GM21619 (cell line): ENCODE results near the gene MEIKIN.

Experiments
- ATAC-seq: cut with Tn5 transposase; IDR thresholded peaks from one replicate; pipeline ENCODE4 v1.9.1; 2021; ENCODE audit not compliant: unreplicated experiment

MEIKIN gene

GRCh38 chr5:131974016-131974415 is 28.6 kb upstream of the MEIKIN start:
- ATAC-seq, result no peak

GRCh38 chr5:131973089-131973712 is 27.7 kb upstream of the MEIKIN start:
- ATAC-seq, result no peak

- ATAC-seq, result no peak
Measured at GRCh38 chr5:131968396-131968954, 23.0 kb upstream of the MEIKIN start.

GRCh38 chr5:131966551-131966950 is 21.1 kb upstream of the MEIKIN start:
- no peak for ATAC-seq

- no peak for ATAC-seq
Measured at GRCh38 chr5:131965826-131966415, 20.5 kb upstream of the MEIKIN start.

GRCh38 chr5:131959906-131960305 is 14.4 kb upstream of the MEIKIN start:
- no peak for ATAC-seq

GRCh38 chr5:131959136-131959535 is 13.7 kb upstream of the MEIKIN start:
- ATAC-seq, result no peak

- ATAC-seq, result no peak
Measured at GRCh38 chr5:131957721-131958441, 12.4 kb upstream of the MEIKIN start.

- no peak for ATAC-seq
Measured at GRCh38 chr5:131953969-131954368, 8.5 kb upstream of the MEIKIN start.

- no peak for ATAC-seq
Measured at GRCh38 chr5:131952301-131952857, 6.9 kb upstream of the MEIKIN start.

GRCh38 chr5:131950706-131951105 is 5.2 kb upstream of the MEIKIN start:
- no peak for ATAC-seq

- no peak for ATAC-seq
Measured at GRCh38 chr5:131947445-131947844, 2.0 kb upstream of the MEIKIN start.

GRCh38 chr5:131944702-131945550 is 537 bp downstream of the MEIKIN start:
- ATAC-seq, result no peak

GRCh38 chr5:131943916-131944315 is 1.5 kb downstream of the MEIKIN start:
- ATAC-seq, result no peak

GRCh38 chr5:131942016-131942415 is 3.4 kb downstream of the MEIKIN start:
- ATAC-seq, result no peak

- ATAC-seq, result no peak
Measured at GRCh38 chr5:131939690-131940345, 5.6 kb downstream of the MEIKIN start.

GRCh38 chr5:131932235-131932634 is 13.2 kb downstream of the MEIKIN start:
- ATAC-seq, result no peak

- no peak for ATAC-seq
Measured at GRCh38 chr5:131928957-131929356, 16.5 kb downstream of the MEIKIN start.

- ATAC-seq, result no peak
Measured at GRCh38 chr5:131926168-131926567, 19.3 kb downstream of the MEIKIN start.

GRCh38 chr5:131916481-131916880 is 29.0 kb downstream of the MEIKIN start:
- ATAC-seq, result no peak
